BLaER1 (cell line): ENCODE results near the gene MGAT3.

Experiments used
- H3K27ac ChIP-seq: shearing (Covaris generic); formaldehyde crosslinking; 2 replicates; pipeline ENCODE4 v1.8.1; 2022
- H3K27me3 ChIP-seq: shearing (Covaris generic); formaldehyde crosslinking; 2 replicates; pipeline ENCODE4 v1.8.1; 2022
- H3K36me3 ChIP-seq: shearing (Covaris generic); formaldehyde crosslinking; 2 replicates; pipeline ENCODE4 v1.8.1; 2022
- H3K4me1 ChIP-seq: shearing (Covaris generic); formaldehyde crosslinking; 2 replicates; pipeline ENCODE4 v1.8.1; 2022
- H3K4me2 ChIP-seq: shearing (Covaris generic); formaldehyde crosslinking; 2 replicates; pipeline ENCODE4 v1.8.1; 2022
- H3K4me3 ChIP-seq: shearing (Covaris generic); formaldehyde crosslinking; 2 replicates; pipeline ENCODE4 v1.8.1; 2022
- H3K9ac ChIP-seq: shearing (Covaris generic); formaldehyde crosslinking; 2 replicates; pipeline ENCODE4 v1.8.1; 2022
- H3K9me3 ChIP-seq: shearing (Covaris generic); formaldehyde crosslinking; 2 replicates; pipeline ENCODE4 v1.8.1; 2022
- H4K20me1 ChIP-seq: shearing (Covaris generic); formaldehyde crosslinking; 2 replicates; pipeline ENCODE4 v1.8.1; 2022
- Cebpa-rat ChIP-seq: shearing (Covaris generic); IDR thresholded peaks from 2 replicates; pipeline ENCODE4 v1.8.1; 2022

MGAT3 gene

GRCh38 chr22:39537975-39538374 lies 81.2 kb downstream of the MGAT3 start:
- Histone ChIP-seq H4K20me1 (no peaks in the 10 kb centered on the region), H3K9ac (no peak overlapping the region), H3K4me1 (peaks cover 46% of the 10 kb centered on the region), H3K9me3 (no peaks in the 10 kb centered on the region), H3K4me3 (no peak overlapping the region), H3K27me3 (no peaks in the 10 kb centered on the region), H3K36me3 (no peaks in the 10 kb centered on the region), H3K27ac (no peak overlapping the region), H3K4me2 (peak overlapping the region; percentile 27; the same call in 1 of the 2 replicates)
- TF ChIP-seq Cebpa-rat, result no peak
